ENCODE results near the gene GJB2.

The GJB2 gene

GRCh38 chr13:20198781-20199180, 6.0 kb upstream of the GJB2 start:
- TF ChIP-seq, protein P1, sequence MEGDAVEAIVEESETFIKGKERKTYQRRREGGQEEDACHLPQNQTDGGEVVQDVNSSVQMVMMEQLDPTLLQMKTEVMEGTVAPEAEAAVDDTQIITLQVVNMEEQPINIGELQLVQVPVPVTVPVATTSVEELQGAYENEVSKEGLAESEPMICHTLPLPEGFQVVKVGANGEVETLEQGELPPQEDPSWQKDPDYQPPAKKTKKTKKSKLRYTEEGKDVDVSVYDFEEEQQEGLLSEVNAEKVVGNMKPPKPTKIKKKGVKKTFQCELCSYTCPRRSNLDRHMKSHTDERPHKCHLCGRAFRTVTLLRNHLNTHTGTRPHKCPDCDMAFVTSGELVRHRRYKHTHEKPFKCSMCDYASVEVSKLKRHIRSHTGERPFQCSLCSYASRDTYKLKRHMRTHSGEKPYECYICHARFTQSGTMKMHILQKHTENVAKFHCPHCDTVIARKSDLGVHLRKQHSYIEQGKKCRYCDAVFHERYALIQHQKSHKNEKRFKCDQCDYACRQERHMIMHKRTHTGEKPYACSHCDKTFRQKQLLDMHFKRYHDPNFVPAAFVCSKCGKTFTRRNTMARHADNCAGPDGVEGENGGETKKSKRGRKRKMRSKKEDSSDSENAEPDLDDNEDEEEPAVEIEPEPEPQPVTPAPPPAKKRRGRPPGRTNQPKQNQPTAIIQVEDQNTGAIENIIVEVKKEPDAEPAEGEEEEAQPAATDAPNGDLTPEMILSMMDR (IDR thresholded peaks at IDR 0.05; ENCODE audit: low read depth, low read length) = no peak
- TF ChIP-seq MYC (IDR thresholded peaks at IDR 0.05; ENCODE audit: low read depth, low read length) = no peak
- DNase-seq (ENCODE audit: low read depth) = no peak
- H3K4me3 ChIP-seq (ENCODE audit: low read depth, low read length) = no peak overlapping the region

GRCh38 chr13:20197361-20197834, 4.7 kb upstream of the GJB2 start:
- no peak for TF ChIP-seq MYC (IDR thresholded peaks at IDR 0.05; ENCODE audit: low read depth, low read length)
- TF ChIP-seq POLR2A (IDR thresholded peaks at IDR 0.05; ENCODE audit: extremely low read depth, insufficient read length) = no peak
- TF ChIP-seq, protein P1 (IDR thresholded peaks at IDR 0.05; ENCODE audit: low read depth, low read length) = peak; percentile 74
- DNase-seq (ENCODE audit: low read depth) = peak; percentile 56
- no peak overlapping the region for H3K4me3 ChIP-seq (ENCODE audit: low read depth, low read length)

- TF ChIP-seq, protein P2, sequence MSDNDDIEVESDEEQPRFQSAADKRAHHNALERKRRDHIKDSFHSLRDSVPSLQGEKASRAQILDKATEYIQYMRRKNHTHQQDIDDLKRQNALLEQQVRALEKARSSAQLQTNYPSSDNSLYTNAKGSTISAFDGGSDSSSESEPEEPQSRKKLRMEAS (IDR thresholded peaks at IDR 0.05; ENCODE audit: low read depth, low read length) = no peak
- TF ChIP-seq POLR2A (IDR thresholded peaks at IDR 0.05; ENCODE audit: extremely low read depth, insufficient read length) (no peak), MYC (IDR thresholded peaks at IDR 0.05; ENCODE audit: low read depth, low read length) (no peak)
- TF ChIP-seq, protein P1 (IDR thresholded peaks at IDR 0.05; ENCODE audit: low read depth, low read length) = no peak
These were observed 3.1 kb upstream of the GJB2 start for GRCh38 chr13:20195801-20196200.

GRCh38 chr13:20193907-20194631, 1.3 kb upstream of the GJB2 start:
- TF ChIP-seq, protein P2 (IDR thresholded peaks at IDR 0.05; ENCODE audit: low read depth, low read length) = no peak
- TF ChIP-seq MYC (IDR thresholded peaks at IDR 0.05; ENCODE audit: low read depth, low read length) (no peak), POLR2A (IDR thresholded peaks at IDR 0.05; ENCODE audit: extremely low read depth, insufficient read length) (no peak)
- TF ChIP-seq, protein P1 (IDR thresholded peaks at IDR 0.05; ENCODE audit: low read depth, low read length) = no peak
- no peak overlapping the region for H3K4me3 ChIP-seq (ENCODE audit: low read depth, low read length)
- no peak for DNase-seq (ENCODE audit: low read depth)

More at GRCh38 chr13:20195801-20196200, 3.1 kb upstream of the GJB2 start:
- H3K4me3 ChIP-seq (ENCODE audit: low read depth, low read length) = no peak overlapping the region
- no peak for DNase-seq (ENCODE audit: low read depth)

DNA sequence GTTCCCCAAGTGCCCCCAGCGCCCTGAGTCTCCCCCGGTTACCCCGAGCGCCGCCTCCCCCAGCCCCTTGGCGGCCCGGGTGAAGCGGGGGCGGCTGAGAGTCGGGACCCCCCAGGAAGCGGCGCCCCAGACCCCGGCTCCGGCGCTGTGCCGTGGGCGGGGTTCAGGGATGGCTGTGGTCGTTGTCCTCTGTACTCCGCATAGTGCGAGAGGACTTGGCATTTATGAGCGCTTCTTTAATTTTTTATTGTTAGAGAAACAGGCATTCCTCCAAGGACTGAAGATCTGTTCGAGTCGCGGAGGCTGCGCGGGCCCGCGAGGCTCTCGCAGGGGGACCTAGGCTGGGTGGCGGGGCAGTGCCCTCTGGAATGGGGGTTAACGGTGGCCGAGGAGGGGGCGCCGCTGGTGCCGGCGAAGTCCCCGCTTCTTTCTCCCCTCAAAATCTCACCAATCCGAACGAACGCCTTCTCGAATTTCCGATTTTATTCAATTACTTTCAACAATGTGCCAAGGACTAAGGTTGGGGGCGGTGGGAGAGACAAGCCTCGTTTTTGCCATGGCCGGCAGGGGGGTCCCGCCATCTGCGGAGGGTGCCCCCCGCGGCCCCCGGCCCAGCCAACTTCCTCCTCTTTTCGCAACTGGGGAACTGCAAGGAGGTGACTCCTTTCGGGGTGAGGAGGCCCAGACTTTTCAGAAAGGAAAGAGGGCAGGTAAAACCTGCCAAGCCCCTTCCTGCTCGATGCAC, 596 bp upstream of the GJB2 start:
- peak; percentile 33 for DNase-seq (ENCODE audit: low read depth)
- peak overlapping the region; percentile 12 for H3K4me3 ChIP-seq (ENCODE audit: low read depth, low read length)
- TF ChIP-seq, protein P2 (IDR thresholded peaks at IDR 0.05; ENCODE audit: low read depth, low read length) = no peak
- no peak for TF ChIP-seq POLR2A (IDR thresholded peaks at IDR 0.05; ENCODE audit: extremely low read depth, insufficient read length)
- no peak for TF ChIP-seq MYC (IDR thresholded peaks at IDR 0.05; ENCODE audit: low read depth, low read length)
- TF ChIP-seq, protein P1 (IDR thresholded peaks at IDR 0.05; ENCODE audit: low read depth, low read length) = no peak

Data from NB4 (cell line).